HUES48 (cell line): Measurements from ENCODE around the gene FBXW9.
A peak's percentile ranks its signal among the peaks of the same experiment; 100 is the strongest.
"Not testable (repeated sequence)": the region's sequence is repeated elsewhere in the genome, so short reads cannot be mapped to it uniquely, and the experiment has no call there.

Experiments
- H3K27ac ChIP-seq: one replicate; pipeline ENCODE4 v1.7.0; 2013; ENCODE audit warnings: low read depth, low read length, inconsistent platforms
- H3K27me3 ChIP-seq: 2 replicates; pipeline ENCODE4 v1.6.1; 2013; ENCODE audit warnings: mild to moderate bottlenecking, low read length; ENCODE audit not compliant: control insufficient read depth, insufficient read depth
- H3K36me3 ChIP-seq: 2 replicates; pipeline ENCODE4 v1.6.1; 2013; ENCODE audit warnings: low read length; ENCODE audit not compliant: control insufficient read depth, insufficient read depth
- H3K4me1 ChIP-seq: 2 replicates; pipeline ENCODE4 v1.6.1; 2013; ENCODE audit warnings: mild to moderate bottlenecking, low read length; ENCODE audit not compliant: control insufficient read depth, insufficient read depth
- H3K4me3 ChIP-seq: 2 replicates; pipeline ENCODE4 v1.5.1; 2013; ENCODE audit warnings: mild to moderate bottlenecking, low read depth, low read length
- H3K9ac ChIP-seq: 2 replicates; pipeline ENCODE4 v1.6.1; 2013; ENCODE audit warnings: mild to moderate bottlenecking, low read depth, low read length, moderate library complexity
- H3K9me3 ChIP-seq: 2 replicates; pipeline ENCODE4 v1.6.1; 2013; ENCODE audit warnings: low read length; ENCODE audit not compliant: control insufficient read depth, insufficient read depth

The FBXW9 gene

GRCh38 chr19:12648088-12648487, 48.3 kb downstream of the FBXW9 start:
- H3K4me3 ChIP-seq = peak overlapping the region; percentile 54
- H3K36me3 ChIP-seq = no peaks in the 10 kb centered on the region
- H3K4me1 ChIP-seq = 0 out of 2 replicates have a peak, but pooled peaks cover 3% of the 10 kb centered on the region
- no peak overlapping the region for H3K27ac ChIP-seq
- H3K9ac ChIP-seq = no peak overlapping the region
- H3K9me3 ChIP-seq = no peaks in the 10 kb centered on the region
- H3K27me3 ChIP-seq = no peaks in the 10 kb centered on the region

GRCh38 chr19:12647490-12648071, 48.9 kb downstream of the FBXW9 start:
- Histone ChIP-seq H3K4me3 (peak overlapping the region; percentile 54), H3K9me3 (no peaks in the 10 kb centered on the region), H3K4me1 (0 out of 2 replicates have a peak, but pooled peaks cover 3% of the 10 kb centered on the region), H3K9ac (no peak overlapping the region), H3K27me3 (no peaks in the 10 kb centered on the region), H3K27ac (no peak overlapping the region), H3K36me3 (no peaks in the 10 kb centered on the region)

GRCh38 chr19:12647047-12647446, 49.4 kb downstream of the FBXW9 start:
- no peak overlapping the region for H3K4me3 ChIP-seq
- H3K9me3 ChIP-seq = no peaks in the 10 kb centered on the region
- 0 out of 2 replicates have a peak, but pooled peaks cover 3% of the 10 kb centered on the region for H3K4me1 ChIP-seq
- no peak overlapping the region for H3K9ac ChIP-seq
- no peaks in the 10 kb centered on the region for H3K36me3 ChIP-seq
- H3K27ac ChIP-seq = no peak overlapping the region
- H3K27me3 ChIP-seq = no peaks in the 10 kb centered on the region

- Histone ChIP-seq H3K9ac (no peak overlapping the region), H3K27ac (no peak overlapping the region), H3K36me3 (no peaks in the 10 kb centered on the region), H3K27me3 (no peaks in the 10 kb centered on the region), H3K4me3 (no peak overlapping the region), H3K4me1 (0 out of 2 replicates have a peak, but pooled peaks cover 3% of the 10 kb centered on the region), H3K9me3 (no peaks in the 10 kb centered on the region)
These were observed 49.9 kb downstream of the FBXW9 start for GRCh38 chr19:12646551-12646950.

- not testable (repeated sequence) for H3K9ac ChIP-seq
These were observed 52.7 kb downstream of the FBXW9 start for GRCh38 chr19:12643716-12644115.

DNA sequence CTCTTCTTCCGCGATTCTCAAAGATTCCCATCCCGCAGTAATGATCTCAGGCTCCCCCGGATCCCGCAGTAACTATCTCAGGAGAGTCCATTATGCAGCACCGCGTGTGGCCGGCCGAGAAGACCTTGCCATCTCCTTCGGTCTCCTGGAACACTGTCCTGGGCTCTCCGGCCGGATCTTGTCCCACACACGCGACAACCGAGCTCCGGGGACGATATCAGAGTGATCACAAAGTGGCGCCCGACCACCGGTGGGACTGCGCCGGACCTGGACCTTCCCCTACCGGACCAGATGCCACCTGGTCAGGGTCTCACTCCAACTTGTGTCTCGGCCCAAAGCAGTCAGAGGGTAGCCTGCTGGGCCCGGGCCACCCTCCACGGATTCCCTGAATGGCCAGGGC, 53.9 kb downstream of the FBXW9 start:
- Histone ChIP-seq H3K27ac (no peak overlapping the region), H3K9ac (no peak overlapping the region), H3K4me1 (0 out of 2 replicates have a peak, but pooled peaks cover 3% of the 10 kb centered on the region), H3K36me3 (no peaks in the 10 kb centered on the region), H3K9me3 (no peaks in the 10 kb centered on the region), H3K27me3 (no peaks in the 10 kb centered on the region; the same call in 1 of the 2 replicates), H3K4me3 (no peak overlapping the region)

More at GRCh38 chr19:12643716-12644115, 52.7 kb downstream of the FBXW9 start:
- H3K9me3 ChIP-seq, H3K36me3 ChIP-seq, H3K27me3 ChIP-seq, H3K4me1 ChIP-seq, H3K27ac ChIP-seq, H3K4me3 ChIP-seq: not testable (repeated sequence)

DNA sequence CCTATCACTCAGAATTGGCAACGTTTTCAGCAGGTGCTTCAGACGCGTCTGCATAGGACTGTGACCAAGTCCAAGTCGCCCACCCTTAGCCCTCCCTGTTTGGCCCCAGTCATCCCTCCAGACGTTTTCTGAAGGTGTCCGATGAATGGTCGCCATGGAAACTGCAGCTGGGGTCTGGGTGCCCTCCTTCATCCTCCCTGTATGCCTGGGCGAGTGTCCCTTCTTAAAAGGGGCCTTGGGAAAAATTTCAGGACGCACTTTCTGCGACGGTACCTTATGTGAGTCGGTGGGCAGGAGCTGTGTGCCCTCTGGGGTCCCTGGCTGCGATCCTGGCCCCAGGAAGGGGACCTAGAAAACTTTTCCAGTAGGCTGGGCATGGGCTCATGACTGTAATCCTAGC, 55.0 kb downstream of the FBXW9 start:
- Histone ChIP-seq H3K4me1 (no peaks in the 10 kb centered on the region), H3K9me3 (no peaks in the 10 kb centered on the region), H3K4me3 (no peak overlapping the region), H3K36me3 (no peaks in the 10 kb centered on the region), H3K27ac (no peak overlapping the region), H3K9ac (no peak overlapping the region), H3K27me3 (no peaks in the 10 kb centered on the region; the same call in 1 of the 2 replicates)

DNA sequence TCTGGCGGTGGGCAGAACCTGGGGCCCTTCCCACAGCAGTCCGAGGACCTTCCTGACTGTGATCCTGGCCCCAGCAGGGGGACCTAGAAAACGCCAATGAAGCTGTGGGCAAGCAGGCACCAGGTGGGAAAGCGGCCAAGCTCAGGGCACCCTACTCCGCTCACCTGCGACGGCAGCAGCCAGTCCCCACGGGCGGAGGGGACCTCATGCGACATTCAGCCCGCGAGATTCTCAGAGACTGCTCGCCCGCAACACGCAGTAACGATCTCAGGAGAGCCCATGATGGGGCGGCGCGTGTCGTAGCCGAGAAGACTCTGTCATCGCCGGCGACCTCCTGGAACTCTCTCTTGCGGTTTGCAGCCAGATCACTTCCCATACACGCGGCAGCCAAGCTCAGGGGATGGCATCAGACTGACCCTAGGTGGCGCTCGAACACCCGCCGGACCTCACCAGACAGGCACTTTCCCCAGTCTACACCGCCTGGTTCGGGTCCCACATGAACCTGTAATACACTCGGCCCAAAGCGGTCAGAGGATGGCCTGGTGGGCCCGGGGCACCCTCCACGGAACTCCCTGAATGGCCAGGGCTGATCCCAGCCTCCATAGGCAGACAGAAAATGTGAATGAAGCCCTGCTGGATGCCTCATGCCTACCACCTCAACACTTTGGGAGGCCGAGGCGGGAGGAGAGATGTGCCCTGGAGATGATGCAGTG, 56.4 kb downstream of the FBXW9 start:
- H3K27me3 ChIP-seq = no peaks in the 10 kb centered on the region; the same call in 1 of the 2 replicates
- H3K9ac ChIP-seq = peak overlapping the region; percentile 43; the same call in 1 of the 2 replicates
- H3K36me3 ChIP-seq = no peaks in the 10 kb centered on the region
- H3K4me1 ChIP-seq = no peaks in the 10 kb centered on the region
- H3K9me3 ChIP-seq = no peaks in the 10 kb centered on the region
- no peak overlapping the region for H3K27ac ChIP-seq
- H3K4me3 ChIP-seq = peak overlapping the region; percentile 57
